A673 (cell line): ENCODE data around the gene TBL1X. TPM values are rescaled to one million over a fixed set of nuclear protein-coding genes. Genes with fewer than 3 reads are reported as not detected.

Experiments used
- BruUV-seq: library from RNA; stranded (reverse); fragments of 400-500 nt; replicated peaks from 2 replicates; lab custom pipeline; 2021; lab: Mats Ljungman, UMichigan
- CTCF ChIA-PET: fragments of 300-600 bp; sonication (Branson Sonifier 250); formaldehyde crosslinking; loops from one replicate; lab custom pipeline; 2022; ENCODE audit warnings: antibody characterized with exemption; lab: Charles Lee
- POLR2A ChIA-PET: fragments of 300-600 bp; sonication (Branson Sonifier 250); formaldehyde crosslinking; loops from one replicate; lab custom pipeline; 2022; ENCODE audit warnings: antibody characterized with exemption; ENCODE audit not compliant: low non-redundant PET; lab: Charles Lee
- DNase-seq: peaks from one replicate; pipeline ENCODE4 v3.0.0-alpha.2; 2015; ENCODE audit warnings: low spot score
- H3K27ac ChIP-seq: fragments of 200-600 bp; sonication (generic); 2 replicates; pipeline ENCODE4 v1.5.1; 2016; ENCODE audit warnings: mixed run types, low read depth, mild to moderate bottlenecking, mixed read lengths, antibody characterized with exemption, low read length; ENCODE audit not compliant: poor library complexity, severe bottlenecking
- H3K27me3 ChIP-seq: fragments of 200-600 bp; sonication (generic); replicated peaks from 2 replicates; pipeline ENCODE4 v1.6.1; 2017; ENCODE audit warnings: mixed run types, low read depth, mild to moderate bottlenecking, mixed read lengths, antibody characterized with exemption, low read length; ENCODE audit not compliant: insufficient read depth, poor library complexity
- H3K36me3 ChIP-seq: fragments of 200-600 bp; sonication (generic); 2 replicates; pipeline ENCODE4 v1.6.1; 2016; ENCODE audit warnings: mixed run types, mild to moderate bottlenecking, mixed read lengths, antibody characterized with exemption, low read length; ENCODE audit not compliant: insufficient read depth, poor library complexity, severe bottlenecking
- H3K4me1 ChIP-seq: fragments of 200-600 bp; sonication (generic); 2 replicates; pipeline ENCODE4 v1.6.1; 2017; ENCODE audit warnings: mixed run types, mild to moderate bottlenecking, mixed read lengths, antibody characterized with exemption, low read length; ENCODE audit not compliant: insufficient read depth, poor library complexity, severe bottlenecking
- H3K4me3 ChIP-seq: fragments of 200-600 bp; sonication (generic); 2 replicates; pipeline ENCODE4 v1.5.1; 2016; ENCODE audit warnings: low read depth, mixed run types, mild to moderate bottlenecking, mixed read lengths, low read length; ENCODE audit not compliant: poor library complexity, severe bottlenecking
- H3K9me3 ChIP-seq: fragments of 200-600 bp; sonication (generic); 2 replicates; pipeline ENCODE4 v1.6.1; 2016; ENCODE audit warnings: mixed run types, low read depth, mild to moderate bottlenecking, mixed read lengths, antibody characterized with exemption, low read length; ENCODE audit not compliant: poor library complexity, severe bottlenecking
- CTCF ChIP-seq: fragments of 300-800, 200-600 bp; sonication (generic); conservative IDR thresholded peaks from 2 replicates; pipeline ENCODE4 v1.5.1; 2017; ENCODE audit warnings: low read depth, mild to moderate bottlenecking, antibody characterized with exemption, low read length, moderate library complexity, mixed read lengths
- EZH2 ChIP-seq: fragments of 200-600 bp; sonication (generic); IDR thresholded peaks from 2 replicates; pipeline ENCODE4 v1.6.1; 2017; ENCODE audit warnings: borderline replicate concordance, low read depth, mild to moderate bottlenecking, mixed read lengths, antibody characterized with exemption, low read length; ENCODE audit not compliant: poor library complexity, severe bottlenecking
- intact Hi-C: fragments of 100-400 bp; cut with micrococcal nuclease; formaldehyde crosslinking; loops from one replicate; pipeline ENCODE4 v1.10.0; 2022; ENCODE audit not compliant: unreplicated experiment
- total RNA-seq: library from RNA; stranded (reverse); gene quantifications from 2 replicates; pipeline ENCODE4 v1.2.3, GENCODE V29; 2021

The TBL1X gene
- total RNA-seq, 1 experiment from 2014 or later = 26.9 TPM

GRCh38 chrX:9528498-9528897 is 63.6 kb downstream of the TBL1X start:
- ChIA-PET POLR2A (no interaction called here), CTCF (no interaction called here)
- Histone ChIP-seq H3K36me3 (no peaks in the 10 kb centered on the region), H3K27me3 (no peaks in the 10 kb centered on the region), H3K4me1 (peaks cover 17% of the 10 kb centered on the region), H3K9me3 (no peaks in the 10 kb centered on the region), H3K4me3 (no peak overlapping the region), H3K27ac (no peak overlapping the region)
- TF ChIP-seq CTCF (no peak), EZH2 (no peak)
- intact Hi-C loops = no loop called here
- DNase-seq = no peak
- BruUV-seq = no TSS peak

GRCh38 chrX:9529223-9529622 is 64.4 kb downstream of the TBL1X start:
- CTCF ChIA-PET = no interaction called here
- Histone ChIP-seq H3K4me3 (no peak overlapping the region), H3K4me1 (peaks cover 17% of the 10 kb centered on the region), H3K27ac (no peak overlapping the region), H3K9me3 (no peaks in the 10 kb centered on the region), H3K36me3 (no peaks in the 10 kb centered on the region), H3K27me3 (no peaks in the 10 kb centered on the region)
- no peak for DNase-seq
- TF ChIP-seq CTCF = no peak
- TF ChIP-seq EZH2 = no peak
- BruUV-seq = no TSS peak
- intact Hi-C loops = no loop called here
- POLR2A ChIA-PET = no interaction called here

- Histone ChIP-seq H3K4me3 (no peak overlapping the region), H3K4me1 (peaks cover 19% of the 10 kb centered on the region), H3K27me3 (no peaks in the 10 kb centered on the region), H3K36me3 (no peaks in the 10 kb centered on the region), H3K27ac (no peak overlapping the region), H3K9me3 (no peaks in the 10 kb centered on the region)
- no TSS peak for BruUV-seq
- peak; percentile 86 for DNase-seq
- ChIA-PET POLR2A (no interaction called here), CTCF (no interaction called here)
- intact Hi-C loops = no loop called here
- TF ChIP-seq EZH2 (no peak), CTCF (no peak)
Measured at GRCh38 chrX:9530848-9531274, 66.0 kb downstream of the TBL1X start.
